HG02763 (cell line): ENCODE results near the gene KCNJ9.

Experiments
- ATAC-seq: cut with Tn5 transposase; IDR thresholded peaks from one replicate; pipeline ENCODE4 v1.9.1; 2021; ENCODE audit warnings: mild to moderate bottlenecking, moderate library complexity; ENCODE audit not compliant: unreplicated experiment

KCNJ9 gene

DNA sequence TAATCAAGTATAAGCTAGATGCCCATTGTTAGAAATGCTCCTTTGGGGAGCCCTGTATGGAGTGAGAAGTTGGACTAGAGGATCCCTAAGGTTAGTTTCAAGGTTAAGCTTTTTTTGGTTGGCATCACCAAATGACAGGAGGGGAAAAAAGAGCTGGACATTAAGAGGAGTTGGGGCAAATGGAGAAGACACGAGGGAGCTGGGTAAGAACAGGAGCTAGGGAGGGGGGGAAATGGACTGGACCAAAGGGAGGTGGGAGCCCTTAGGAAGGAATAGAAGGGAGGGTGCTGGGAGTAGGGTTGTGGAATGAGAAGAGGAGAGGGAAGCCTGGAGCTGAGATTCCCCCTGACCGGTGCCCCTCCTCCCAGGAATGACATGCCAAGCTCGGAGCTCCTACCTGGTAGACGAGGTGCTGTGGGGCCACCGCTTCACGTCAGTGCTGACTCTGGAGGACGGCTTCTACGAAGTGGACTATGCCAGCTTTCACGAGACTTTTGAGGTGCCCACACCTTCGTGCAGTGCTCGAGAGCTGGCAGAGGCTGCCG is 5.9 kb downstream of the KCNJ9 start:
- no peak for ATAC-seq

DNA sequence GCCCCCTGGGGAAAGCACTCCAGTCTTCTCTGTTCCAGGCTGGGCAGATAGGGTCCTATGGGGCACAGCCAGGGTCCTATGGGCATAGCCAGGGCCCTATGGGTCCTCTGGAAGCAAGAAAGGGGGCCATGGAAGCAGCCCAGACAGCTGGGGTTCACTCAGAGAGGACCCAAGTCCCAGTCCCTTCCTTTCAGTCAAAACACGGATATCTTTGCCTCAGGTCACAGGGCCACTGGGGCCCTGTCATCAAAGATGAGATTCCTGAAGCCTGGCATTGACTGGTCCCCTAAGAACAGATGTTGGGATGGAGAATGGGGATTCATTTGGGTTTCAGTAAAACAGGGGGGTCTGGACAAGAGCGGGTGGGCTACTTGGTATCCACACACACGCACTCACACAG is 8.5 kb downstream of the KCNJ9 start:
- no peak for ATAC-seq

DNA sequence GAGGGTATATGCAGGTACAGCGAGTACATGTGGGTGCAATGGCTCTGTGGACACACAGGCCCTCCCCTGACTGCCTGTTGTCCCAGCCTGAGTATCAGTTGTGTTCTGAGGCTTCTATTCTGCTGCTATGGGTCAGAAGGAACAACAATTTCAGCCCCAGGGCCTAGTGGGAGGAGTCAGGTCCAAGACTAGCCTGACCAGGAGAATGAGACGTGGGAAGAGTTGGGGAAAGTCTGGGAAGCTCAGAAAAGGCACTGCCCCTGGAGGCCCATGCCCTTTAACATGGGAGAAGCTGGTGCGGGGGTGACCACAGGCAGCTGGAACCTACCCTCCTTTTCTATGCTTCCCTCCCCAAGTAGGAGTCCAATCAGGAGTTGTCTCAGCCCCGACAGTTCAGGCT is 9.4 kb downstream of the KCNJ9 start:
- no peak for ATAC-seq

DNA sequence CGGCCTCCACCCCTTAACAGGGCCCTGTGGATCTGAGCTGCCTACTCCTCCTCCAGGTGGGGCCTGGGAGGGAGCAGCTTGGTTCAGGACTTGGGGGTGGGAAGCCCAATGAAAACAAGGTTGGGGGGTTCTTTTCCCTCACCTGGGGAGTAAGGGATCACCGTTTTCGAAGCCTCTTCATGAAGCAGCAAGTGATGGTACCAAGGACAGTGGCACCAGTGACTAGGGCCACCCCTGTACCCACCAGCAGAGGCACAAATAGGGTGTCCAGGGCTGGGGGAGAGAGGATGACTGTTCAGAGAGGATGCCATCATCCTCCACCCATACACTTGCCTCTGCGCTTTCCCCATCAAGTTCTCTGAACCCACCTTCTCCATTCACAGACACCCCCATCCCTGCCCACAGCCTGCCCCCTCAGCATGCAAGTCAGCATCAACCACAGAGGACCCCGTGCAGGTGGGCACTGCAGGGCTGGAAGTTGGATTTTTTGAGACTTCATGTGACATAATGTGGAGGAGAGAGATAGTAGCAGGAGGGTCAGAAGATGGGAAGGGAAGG is 10.4 kb downstream of the KCNJ9 start:
- no peak for ATAC-seq

DNA sequence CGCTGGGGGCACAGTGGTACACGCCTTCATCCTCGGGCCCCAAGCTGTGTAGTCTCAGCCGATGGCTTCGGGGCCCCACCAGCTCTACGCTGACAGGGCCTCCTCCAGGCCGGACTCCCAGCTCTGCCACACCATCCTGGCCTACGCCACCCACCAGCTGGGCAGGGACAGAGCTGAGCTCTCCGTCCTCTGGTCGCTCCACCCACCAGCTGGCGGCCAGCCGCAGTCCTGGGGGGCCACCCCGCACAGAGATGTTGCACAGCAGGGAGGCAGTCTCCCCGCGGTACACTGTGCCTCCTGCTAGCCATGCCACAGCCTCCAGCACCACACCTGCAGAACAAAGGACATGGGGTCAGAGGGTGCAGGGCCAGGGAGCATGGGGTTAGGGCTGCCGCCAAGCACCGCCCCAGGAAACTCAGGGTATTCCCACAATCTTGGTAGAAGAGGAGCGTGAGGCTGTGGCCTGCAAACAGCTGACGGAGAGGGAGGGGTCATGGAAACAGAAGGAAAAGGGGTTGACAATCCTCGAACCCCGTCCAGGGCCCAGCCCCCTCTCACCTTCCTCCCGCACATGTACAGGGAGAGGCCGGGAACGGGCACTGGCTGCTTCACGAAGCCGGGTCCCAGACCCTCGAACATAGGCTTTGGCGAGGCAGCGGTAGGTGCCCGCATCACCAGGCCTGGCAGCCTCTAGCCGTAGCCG is 11.2 kb downstream of the KCNJ9 start:
- no peak for ATAC-seq

DNA sequence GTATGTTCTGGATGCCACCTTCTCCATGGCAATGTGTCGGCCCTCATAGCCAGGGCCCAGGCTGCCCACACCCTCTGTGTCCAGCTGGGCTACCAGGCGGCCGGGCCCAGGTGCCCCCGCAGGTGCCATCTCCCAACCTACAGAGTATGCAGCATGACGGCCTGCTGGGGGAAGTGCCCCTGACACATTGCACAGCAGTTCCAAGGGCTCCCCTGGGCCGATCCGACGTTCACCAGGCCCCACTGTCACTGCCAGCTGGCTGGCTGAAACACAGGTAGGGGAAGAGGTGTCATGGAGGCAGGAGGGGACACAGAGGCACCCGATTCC is 11.7 kb downstream of the KCNJ9 start:
- ATAC-seq = no peak

DNA sequence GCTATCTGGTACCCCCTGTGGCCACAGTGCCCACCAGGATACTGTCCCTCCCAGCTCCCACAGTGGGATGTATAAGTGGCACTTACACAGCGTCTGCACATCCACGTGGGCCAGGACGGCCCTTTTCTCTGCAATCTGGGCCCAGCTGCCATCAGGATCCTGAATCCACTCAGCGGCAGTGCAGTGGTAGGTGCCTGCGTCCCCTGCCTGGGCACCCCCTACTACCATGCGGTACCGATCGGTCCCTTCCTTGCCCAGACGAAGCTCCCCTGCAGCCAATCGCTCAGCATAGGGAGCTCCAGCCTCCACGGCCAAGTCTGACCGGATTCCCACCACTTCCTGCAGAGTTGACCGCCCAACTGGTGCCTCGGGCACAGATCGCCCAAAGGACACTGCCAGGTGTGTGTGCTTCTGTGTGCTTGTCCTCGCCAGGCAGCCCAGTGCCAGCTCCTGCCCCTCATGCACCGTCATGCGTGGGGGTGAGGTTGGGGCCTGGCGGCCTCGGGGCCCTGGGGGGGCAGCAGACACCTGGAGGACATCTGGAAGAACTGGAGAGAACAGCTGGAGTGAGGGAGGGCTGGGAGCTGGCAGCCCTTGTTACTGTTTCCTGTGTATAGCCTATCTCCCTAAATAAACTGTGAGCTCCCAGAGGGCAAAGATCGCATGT is 12.4 kb downstream of the KCNJ9 start:
- ATAC-seq = no peak

DNA sequence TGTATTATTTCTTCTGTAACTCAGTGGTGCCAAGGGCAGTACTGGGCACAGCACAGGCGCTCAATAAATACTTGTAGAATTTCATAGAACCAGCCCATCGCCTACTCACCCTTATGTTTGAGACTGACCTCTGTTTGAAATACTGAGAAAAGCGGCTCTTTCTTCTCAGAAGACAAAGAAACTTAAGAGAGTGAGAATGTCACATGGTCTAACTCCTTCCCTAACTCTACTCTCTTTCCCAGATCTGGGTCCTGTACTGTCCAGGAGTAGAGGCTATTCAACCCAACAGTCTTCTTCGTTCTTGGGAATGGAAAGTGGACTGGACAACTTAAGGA is 12.9 kb downstream of the KCNJ9 start:
- ATAC-seq = no peak

DNA sequence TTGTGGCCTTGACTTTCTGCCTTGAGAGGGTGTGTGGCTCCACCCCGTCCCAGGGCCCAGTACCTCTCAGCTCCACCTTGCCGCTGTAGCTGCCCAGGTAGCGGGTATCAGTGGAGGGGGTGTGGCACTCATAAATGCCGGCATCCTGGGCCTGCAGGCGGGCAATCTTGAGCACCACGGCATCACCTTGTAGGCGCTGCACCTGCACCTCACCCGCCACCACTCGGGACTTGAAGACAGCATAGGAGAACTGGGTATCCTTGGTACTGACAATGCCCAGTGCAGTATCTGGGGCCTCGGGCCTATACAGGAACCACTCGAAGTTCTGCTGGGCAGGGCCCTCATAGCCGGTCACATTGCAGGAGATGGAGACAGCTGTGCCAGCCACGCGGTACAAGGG is 13.5 kb downstream of the KCNJ9 start:
- no peak for ATAC-seq

DNA sequence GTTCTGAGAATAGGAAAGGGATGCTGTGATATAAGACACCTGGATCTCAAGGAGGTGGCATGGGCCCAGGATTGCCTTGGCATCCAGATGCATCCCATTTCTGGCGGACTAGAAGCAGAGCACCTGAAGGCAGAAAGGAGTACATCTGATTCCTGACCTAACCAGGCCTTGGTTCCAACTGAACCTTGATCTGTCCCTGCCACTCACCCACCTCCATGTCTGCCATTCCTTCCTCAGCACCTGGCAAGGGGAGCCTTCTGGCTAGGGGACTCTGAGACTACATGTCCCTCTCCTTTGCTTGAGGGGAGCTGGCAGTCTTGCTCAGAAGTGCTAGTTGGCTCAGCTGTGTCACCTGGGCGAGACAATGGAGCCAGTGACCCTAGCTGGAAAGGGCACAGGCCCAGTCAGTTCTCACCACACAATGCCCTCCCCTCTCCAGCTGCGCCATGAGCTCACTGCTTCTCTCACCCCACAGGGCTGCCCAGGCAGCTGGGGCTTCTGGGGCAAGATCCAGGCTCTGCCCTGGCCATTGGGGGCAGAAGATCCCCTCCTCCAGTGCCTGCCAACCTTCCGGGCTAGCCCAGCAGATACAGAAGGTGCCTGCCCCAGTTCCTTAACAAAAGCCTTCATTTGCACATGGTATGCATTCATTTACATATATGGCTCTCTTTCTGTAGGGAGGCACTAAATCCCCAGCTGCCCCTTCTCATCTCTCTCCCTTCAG is 14.2 kb downstream of the KCNJ9 start:
- ATAC-seq = no peak

DNA sequence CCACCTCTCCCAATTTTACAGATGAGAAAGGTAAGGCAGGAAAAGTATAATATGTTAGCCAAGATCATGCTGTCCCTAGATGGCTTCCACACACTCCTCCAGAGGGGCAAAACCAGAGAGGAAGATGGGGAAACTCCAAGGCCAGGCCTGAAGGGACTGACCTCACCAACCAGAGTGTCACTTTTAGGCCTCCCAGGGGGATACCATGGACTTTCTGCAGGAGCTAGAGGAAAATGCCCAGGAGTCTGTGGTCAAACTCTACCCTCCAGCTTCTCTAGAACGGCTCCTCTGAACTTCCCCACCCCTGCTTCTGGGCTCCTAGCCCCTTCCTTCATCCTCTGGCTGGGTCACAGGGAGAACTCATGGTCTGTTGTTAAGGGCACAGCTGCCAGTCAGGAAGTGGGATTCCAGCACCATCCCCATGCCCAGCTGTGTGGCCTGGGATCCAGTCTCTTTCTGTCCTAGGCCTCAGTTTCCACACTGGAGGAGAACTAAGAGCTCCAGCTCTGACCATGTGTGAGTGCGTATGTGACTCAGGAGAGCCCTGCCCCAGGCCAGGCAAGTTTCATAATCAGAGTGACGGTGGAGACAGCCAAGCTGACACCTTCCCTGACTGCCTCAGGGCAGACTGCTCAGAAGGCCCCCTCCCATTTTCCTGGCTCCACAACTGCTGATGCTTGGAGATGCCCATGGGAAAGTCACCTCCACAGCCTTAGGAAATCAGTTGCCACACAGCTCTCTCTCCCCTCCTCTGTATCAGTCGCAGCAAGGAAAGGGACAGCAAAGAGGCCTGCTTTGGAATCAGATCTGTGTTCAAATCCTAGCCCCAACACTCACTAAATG is 15.2 kb downstream of the KCNJ9 start:
- ATAC-seq = no peak

DNA sequence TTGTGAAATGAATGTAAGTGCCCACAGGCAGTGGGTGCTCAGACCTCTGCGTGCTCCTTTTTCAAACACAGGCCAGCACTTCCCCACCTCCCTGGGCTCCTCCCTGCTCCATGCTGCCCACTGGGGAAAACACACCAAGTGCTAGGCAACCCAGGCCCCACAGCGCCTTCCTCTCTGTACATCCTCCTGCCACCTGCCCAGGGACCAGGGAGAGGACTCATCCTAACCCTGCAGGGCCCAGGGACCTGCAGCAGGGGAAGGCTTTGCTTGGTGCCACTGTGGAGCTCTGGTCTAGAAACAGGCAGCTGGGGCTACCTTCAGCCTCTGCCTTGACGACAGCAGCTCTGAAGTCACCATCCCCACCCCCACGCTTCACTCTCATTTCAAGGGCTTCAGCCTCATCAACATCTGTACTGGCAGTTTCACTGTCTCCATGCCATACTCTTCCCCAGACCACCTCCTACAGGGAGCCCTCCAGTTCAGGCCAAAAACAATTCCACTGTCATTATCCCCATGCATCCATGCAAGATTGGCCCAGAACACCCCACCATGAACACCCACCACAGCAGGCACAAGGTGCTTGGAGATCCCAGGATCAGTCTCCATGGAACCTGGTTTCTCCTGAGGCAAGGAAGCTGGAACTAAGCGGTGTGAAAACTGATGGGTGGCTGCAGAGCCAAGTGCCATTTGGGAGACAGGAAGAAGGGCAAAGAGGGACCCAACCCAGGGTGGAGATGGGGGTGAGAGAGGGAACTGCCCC is 16.0 kb downstream of the KCNJ9 start:
- no peak for ATAC-seq

DNA sequence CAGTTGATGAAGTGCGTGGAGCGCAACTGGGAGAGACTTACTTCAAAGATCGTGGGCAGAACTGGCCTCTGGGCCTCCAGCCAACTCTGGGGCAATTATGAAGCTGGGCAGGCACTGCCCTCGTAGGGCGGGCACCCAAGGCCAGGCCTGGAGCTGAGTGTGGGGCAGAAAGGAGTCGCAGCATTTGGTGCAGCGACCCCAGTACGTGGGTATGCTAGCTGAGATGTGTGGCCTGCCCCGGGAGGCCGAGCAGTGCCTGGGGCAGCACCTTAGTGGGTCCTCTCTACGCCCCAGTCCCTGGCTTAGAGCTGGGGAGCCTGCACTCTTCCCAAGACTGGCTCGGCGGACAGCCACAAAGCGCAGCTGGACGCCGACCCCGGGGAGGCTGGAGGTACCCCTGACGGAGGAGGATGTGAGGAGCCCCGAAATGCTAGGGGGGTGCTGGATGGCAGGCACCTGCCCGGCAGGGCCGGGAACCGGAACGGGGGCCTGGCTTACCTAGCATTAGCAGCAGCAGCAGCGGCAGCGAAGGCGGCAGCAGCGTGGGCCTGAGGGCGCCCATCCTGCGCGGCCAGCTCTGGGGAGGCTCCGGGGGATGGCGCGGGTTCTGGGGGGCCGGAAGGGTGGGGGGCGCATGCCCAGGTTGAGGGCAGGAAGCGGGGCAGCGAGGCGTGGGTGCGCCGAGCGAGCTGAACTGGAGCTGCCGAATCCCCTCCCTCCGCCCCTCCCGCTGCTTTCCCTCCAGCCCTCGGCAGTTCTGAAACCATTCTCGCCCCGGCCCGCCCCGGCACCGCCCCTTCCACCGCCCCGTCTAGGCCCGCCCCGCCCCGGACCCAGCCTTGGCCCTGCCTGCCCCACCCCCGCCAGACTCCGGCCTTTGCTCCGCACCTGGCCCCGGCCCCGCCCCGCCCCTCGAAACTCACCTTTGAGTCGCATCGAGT is 16.8 kb downstream of the KCNJ9 start, which contains the start of gene IGSF8:
IGSF8 (minus strand) TSS at position 709 of the 941 bp plus-strand sequence; CDS start at position 562, 147 bp downstream.
- ATAC-seq = peak; percentile 56

DNA sequence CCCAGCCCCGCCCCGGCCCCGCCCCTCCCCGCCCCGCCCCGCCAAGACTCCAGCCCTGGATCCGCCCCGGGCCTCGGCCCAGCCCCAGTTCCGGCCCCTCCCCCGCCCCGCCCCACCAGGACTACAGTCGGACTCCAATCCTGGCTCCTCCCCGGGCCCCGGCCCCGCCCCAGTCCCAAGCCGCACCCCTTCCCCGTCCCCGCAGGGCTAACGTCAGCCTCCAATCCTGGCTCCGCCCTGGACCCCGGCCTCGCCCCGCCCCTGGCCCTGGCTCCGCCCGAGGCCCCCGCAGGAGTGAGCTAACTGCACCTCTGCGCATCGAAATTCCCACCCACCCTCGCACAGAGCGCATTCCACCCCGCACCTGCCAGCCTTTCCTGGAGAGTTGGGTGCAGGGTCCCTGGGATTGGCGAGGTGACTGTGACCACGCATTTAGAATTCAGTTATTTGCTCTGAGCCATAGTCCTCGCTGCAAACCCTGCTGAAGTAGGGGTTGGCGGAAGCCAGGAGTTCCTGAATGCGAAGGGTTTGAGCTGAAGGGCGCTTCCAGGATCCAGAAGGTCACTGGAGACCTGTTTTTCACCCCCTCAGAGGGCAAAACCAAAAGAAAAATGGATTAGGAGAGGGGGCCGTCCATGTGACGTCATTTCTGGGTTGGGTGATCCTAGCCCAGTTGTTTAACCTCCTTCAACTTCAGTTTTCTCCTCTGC is 17.7 kb downstream of the KCNJ9 start:
- ATAC-seq = peak; percentile 85

DNA sequence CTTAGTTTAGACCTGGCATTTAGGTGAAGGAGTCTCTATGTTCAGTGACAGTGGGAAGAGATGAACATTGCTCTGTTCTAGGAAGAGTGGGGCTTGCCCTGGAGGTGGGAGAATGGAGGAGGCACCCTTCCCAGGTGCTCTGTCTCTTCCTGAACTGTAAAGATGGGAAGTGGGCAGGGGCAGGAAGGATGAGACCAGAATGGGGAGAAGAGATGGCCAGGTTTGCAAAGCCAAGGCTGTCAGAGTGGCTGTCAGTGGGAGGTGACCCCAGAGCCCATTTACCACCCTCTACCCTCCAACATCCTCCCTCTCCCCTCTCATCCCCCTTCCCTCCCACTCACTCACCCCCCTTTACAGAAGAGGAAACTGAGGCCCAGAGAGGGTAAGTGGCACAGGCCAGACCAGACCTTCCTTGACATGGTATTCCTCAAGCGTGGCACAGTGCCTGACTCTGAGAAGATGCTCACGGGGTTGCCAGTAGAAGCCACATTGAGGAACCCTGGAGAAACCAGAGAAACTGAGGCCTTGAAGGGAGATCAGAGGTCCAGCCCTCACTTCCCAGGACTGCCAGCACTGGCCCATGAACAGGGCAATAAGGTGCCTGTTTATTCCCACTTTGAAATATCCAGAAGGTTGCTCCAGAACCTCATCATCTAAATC is 18.5 kb downstream of the KCNJ9 start:
- ATAC-seq = no peak

DNA sequence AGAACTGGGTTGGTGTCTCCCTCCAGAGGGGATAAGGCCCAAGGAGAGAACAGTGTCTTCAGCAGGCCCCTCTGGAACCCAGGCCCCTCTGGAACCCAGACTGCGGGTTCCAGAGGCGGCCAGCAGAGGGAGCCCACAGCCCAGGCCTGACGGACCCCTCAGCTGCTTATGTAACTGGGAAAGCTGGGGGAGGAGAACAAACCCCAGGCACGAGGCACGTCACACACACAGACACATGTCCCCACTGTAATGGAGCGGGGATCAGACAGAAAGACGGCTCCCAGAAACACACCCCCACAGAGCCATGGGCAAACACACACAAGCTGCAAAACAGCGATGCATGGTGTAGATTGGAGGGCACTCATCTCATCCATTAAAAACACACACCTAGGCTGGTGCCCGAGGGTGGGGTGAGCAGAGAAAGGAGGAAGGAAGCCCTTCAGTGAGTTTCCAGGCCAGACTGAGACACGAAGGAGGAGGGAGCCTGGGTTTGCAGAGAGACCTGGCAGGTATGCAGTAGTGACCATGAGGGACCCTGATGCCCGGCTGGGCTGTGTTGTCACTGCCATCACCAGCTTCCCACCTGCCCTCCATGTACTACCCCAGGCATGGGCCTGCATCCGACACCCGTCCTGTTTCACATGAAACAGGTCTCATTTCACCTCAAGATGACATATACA is 19.8 kb downstream of the KCNJ9 start:
- no peak for ATAC-seq
